A549 (cell line): ENCODE results near the gene NXPH4.

Experiments
- CBX8 ChIP-seq: fragments of 200-600 bp; sonication (generic); IDR thresholded peaks from 2 replicates; pipeline ENCODE4 v1.6.1; 2016
- CTCF ChIP-seq: fragments of >200 bp; sonication (Bioruptor Twin); formaldehyde crosslinking; IDR thresholded peaks from 3 replicates; pipeline ENCODE4 v1.5.1; 2016
- EHMT2 ChIP-seq: fragments of 200-600 bp; sonication (generic); IDR thresholded peaks from 2 replicates; pipeline ENCODE4 v1.6.1; 2016; ENCODE audit warnings: antibody characterized with exemption, low read depth, mild to moderate bottlenecking, moderate library complexity
- KDM1A ChIP-seq: fragments of 200-600 bp; sonication (generic); IDR thresholded peaks from 2 replicates; pipeline ENCODE4 v1.6.1; 2016; ENCODE audit warnings: low read depth, mild to moderate bottlenecking
- MYC ChIP-seq: IDR thresholded peaks from 2 replicates; pipeline ENCODE4 v1.6.1; 2012; ENCODE audit warnings: mild to moderate bottlenecking, inconsistent platforms, low read length, improper control_type of control experiment, borderline replicate concordance
- PHF8 ChIP-seq: fragments of 200-600 bp; sonication (generic); IDR thresholded peaks from 2 replicates; pipeline ENCODE4 v1.6.1; 2016; ENCODE audit warnings: low read depth, mild to moderate bottlenecking, antibody characterized with exemption, moderate library complexity, borderline replicate concordance
- POLR2A ChIP-seq: IDR thresholded peaks from 2 replicates; pipeline ENCODE4 v1.6.1; 2012; ENCODE audit warnings: mild to moderate bottlenecking, low read length
- RAD21 ChIP-seq, 2 experiments: fragments of >200 bp in 1 of 2; sonication (Bioruptor Twin) in 1 of 2; formaldehyde crosslinking in 1 of 2; IDR thresholded peaks in 1 of 2; conservative IDR thresholded peaks in 1 of 2; 2 replicates in 1 of 2; 3 replicates in 1 of 2; pipeline ENCODE4 v1.6.1; 2012 to 2018; ENCODE audit warnings: inconsistent platforms in 1 of 2
- ZFP36 ChIP-seq: fragments of 450-650 bp; IDR thresholded peaks from 2 replicates; pipeline ENCODE4 v1.6.1; 2014; ENCODE audit warnings: borderline replicate concordance; ENCODE audit not compliant: partially characterized antibody
- ZNF302 ChIP-seq: fragments of 250-450 bp; sonication (Bioruptor Pico); IDR thresholded peaks from 2 replicates; pipeline ENCODE4 v1.9.0; 2021; ENCODE audit warnings: inconsistent platforms, mild to moderate bottlenecking, moderate library complexity

- TF ChIP-seq MYC (0 out of 2 replicates have a peak, but pooled peaks have one; percentile 37), CBX8 (no peak), CTCF (no peak), ZFP36 (no peak), KDM1A (no peak), POLR2A (no peak), ZNF302 (no peak), EHMT2 (no peak), RAD21 (conservative IDR thresholded peaks at IDR 0.05 in 1 of 2, IDR thresholded peaks at IDR 0.05 in 1 of 2) (no peak), PHF8 (no peak)
These were observed 49.6 kb upstream of the NXPH4 start for GRCh38 chr12:57166971-57167371.
